BE2C (cell line): ENCODE data around the gene KLF18.

ENCODE experiments used
- DNase-seq: peaks from one replicate; pipeline ENCODE4 v3.0.0-alpha.2; 2020
- H3K27me3 ChIP-seq: fragments of 250-450 bp; sonication (Bioruptor Pico); 2 replicates; pipeline ENCODE4 v1.5.1; 2020; ENCODE audit warnings: mild to moderate bottlenecking
- H3K36me3 ChIP-seq: fragments of 250-450 bp; sonication (Bioruptor Pico); 2 replicates; pipeline ENCODE4 v1.5.1; 2020; ENCODE audit warnings: mild to moderate bottlenecking
- H3K4me1 ChIP-seq: fragments of 250-450 bp; sonication (Bioruptor Pico); 2 replicates; pipeline ENCODE4 v1.5.1; 2020
- H3K4me3 ChIP-seq: 2 replicates; pipeline ENCODE4 v1.5.1; 2011; ENCODE audit warnings: low read depth, low read length
- H3K9me3 ChIP-seq: fragments of 250-450 bp; sonication (Bioruptor Pico); 2 replicates; pipeline ENCODE4 v1.5.1; 2020
- CTCF ChIP-seq: IDR thresholded peaks from 2 replicates; pipeline ENCODE4 v1.5.1; 2012; ENCODE audit warnings: mild to moderate bottlenecking, low read depth, low read length

KLF18 gene

GRCh38 chr1:44157903-44158302, 16.5 kb upstream of the KLF18 start:
- Histone ChIP-seq H3K9me3 (no peaks in the 10 kb centered on the region), H3K36me3 (no peaks in the 10 kb centered on the region), H3K4me1 (no peaks in the 10 kb centered on the region), H3K27me3 (no peaks in the 10 kb centered on the region), H3K4me3 (no peak overlapping the region)
- no peak for DNase-seq
- TF ChIP-seq CTCF = no peak

GRCh38 chr1:44154049-44154448, 12.6 kb upstream of the KLF18 start:
- Histone ChIP-seq H3K9me3 (no peaks in the 10 kb centered on the region), H3K27me3 (no peaks in the 10 kb centered on the region), H3K36me3 (no peaks in the 10 kb centered on the region), H3K4me1 (no peaks in the 10 kb centered on the region), H3K4me3 (no peak overlapping the region)
- no peak for TF ChIP-seq CTCF
- no peak for DNase-seq

GRCh38 chr1:44152692-44153091, 11.3 kb upstream of the KLF18 start:
- Histone ChIP-seq H3K36me3 (no peaks in the 10 kb centered on the region), H3K4me1 (no peaks in the 10 kb centered on the region), H3K4me3 (no peak overlapping the region), H3K27me3 (no peaks in the 10 kb centered on the region), H3K9me3 (no peaks in the 10 kb centered on the region)
- no peak for TF ChIP-seq CTCF
- DNase-seq = no peak

GRCh38 chr1:44151808-44152207, 10.4 kb upstream of the KLF18 start:
- Histone ChIP-seq H3K9me3 (no peaks in the 10 kb centered on the region), H3K4me1 (no peaks in the 10 kb centered on the region), H3K36me3 (no peaks in the 10 kb centered on the region), H3K27me3 (no peaks in the 10 kb centered on the region), H3K4me3 (no peak overlapping the region)
- no peak for DNase-seq
- TF ChIP-seq CTCF = no peak

GRCh38 chr1:44151332-44151731, 9.9 kb upstream of the KLF18 start:
- H3K4me1 ChIP-seq = no peaks in the 10 kb centered on the region
- no peak for DNase-seq
- H3K4me3 ChIP-seq = no peak overlapping the region
- TF ChIP-seq CTCF = no peak
- H3K27me3 ChIP-seq = no peaks in the 10 kb centered on the region
- no peaks in the 10 kb centered on the region for H3K9me3 ChIP-seq
- no peaks in the 10 kb centered on the region for H3K36me3 ChIP-seq

GRCh38 chr1:44147582-44147981, 6.2 kb upstream of the KLF18 start:
- DNase-seq = no peak

More at GRCh38 chr1:44147582-44147981, 6.2 kb upstream of the KLF18 start:
- no peaks in the 10 kb centered on the region for H3K4me1 ChIP-seq
- no peaks in the 10 kb centered on the region for H3K36me3 ChIP-seq
- H3K9me3 ChIP-seq = no peaks in the 10 kb centered on the region
- H3K27me3 ChIP-seq = no peaks in the 10 kb centered on the region
- no peak for TF ChIP-seq CTCF
- no peak overlapping the region for H3K4me3 ChIP-seq
